GM12801 (cell line): Measurements from ENCODE around the gene CELF3.

Source experiments
- TF ChIP-seq, protein P1 (sequence below): IDR thresholded peaks from one replicate; pipeline ENCODE4 v1.5.1; 2011; ENCODE audit warnings: control low read depth; ENCODE audit not compliant: insufficient read length; ENCODE audit errors: extremely low read depth

The CELF3 gene

DNA sequence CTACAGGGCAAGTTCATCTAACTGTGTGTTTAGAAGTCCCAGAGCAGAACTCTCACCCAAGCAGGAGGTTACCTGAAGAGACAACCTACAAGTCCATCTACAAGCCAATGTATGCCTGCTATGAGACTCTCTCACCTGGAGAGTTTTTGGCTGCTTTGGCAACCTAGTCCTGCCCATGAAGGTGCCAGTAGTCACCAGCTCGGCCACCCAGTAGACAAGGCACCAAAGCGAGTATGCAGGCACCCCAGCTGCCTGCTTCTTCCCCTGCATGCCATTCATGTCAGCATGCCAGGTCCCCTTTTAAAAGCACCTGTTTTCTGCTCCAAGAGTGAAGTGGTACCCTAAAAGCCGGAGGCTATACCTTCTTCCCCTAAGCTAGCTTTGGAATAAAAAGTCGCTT is 24.9 kb upstream of the CELF3 start:
- TF ChIP-seq, protein P1, sequence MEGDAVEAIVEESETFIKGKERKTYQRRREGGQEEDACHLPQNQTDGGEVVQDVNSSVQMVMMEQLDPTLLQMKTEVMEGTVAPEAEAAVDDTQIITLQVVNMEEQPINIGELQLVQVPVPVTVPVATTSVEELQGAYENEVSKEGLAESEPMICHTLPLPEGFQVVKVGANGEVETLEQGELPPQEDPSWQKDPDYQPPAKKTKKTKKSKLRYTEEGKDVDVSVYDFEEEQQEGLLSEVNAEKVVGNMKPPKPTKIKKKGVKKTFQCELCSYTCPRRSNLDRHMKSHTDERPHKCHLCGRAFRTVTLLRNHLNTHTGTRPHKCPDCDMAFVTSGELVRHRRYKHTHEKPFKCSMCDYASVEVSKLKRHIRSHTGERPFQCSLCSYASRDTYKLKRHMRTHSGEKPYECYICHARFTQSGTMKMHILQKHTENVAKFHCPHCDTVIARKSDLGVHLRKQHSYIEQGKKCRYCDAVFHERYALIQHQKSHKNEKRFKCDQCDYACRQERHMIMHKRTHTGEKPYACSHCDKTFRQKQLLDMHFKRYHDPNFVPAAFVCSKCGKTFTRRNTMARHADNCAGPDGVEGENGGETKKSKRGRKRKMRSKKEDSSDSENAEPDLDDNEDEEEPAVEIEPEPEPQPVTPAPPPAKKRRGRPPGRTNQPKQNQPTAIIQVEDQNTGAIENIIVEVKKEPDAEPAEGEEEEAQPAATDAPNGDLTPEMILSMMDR = no peak

DNA sequence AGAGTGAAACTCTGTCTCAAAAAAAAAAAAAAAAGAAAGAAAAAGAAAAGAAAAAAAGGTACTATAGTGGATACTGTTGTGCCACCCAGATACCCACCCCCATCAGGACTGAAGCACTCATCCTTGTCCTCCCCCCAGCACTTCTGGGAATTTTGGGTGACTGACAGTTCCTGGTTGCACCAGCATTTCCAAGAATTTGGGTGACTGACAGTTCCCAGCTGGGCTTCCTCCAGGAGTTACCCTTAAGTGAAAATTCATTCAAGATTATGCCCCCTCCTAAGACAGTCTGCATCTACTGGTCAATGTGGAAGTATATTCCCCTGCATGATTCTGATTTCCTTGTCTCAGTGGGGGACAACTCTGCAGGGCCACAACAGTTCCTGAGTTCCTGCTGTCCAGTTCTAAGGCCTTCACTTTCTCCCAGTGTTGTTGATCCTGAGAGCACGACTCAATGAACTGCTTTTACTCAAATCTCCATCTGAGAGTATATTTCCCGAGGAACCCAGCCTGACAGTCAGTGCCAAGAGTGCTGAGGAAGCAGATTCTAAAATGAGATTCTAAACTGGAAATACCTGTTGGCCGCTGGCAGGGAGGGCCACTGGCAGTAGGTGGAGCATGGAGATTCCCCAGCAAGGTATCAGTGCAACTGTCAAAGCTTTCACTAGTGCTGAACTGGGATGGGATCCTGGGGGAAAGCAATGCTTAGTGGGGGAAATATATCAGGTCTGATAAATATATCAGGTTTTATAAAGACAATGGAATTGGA is 23.2 kb upstream of the CELF3 start:
- TF ChIP-seq, protein P1 = no peak

DNA sequence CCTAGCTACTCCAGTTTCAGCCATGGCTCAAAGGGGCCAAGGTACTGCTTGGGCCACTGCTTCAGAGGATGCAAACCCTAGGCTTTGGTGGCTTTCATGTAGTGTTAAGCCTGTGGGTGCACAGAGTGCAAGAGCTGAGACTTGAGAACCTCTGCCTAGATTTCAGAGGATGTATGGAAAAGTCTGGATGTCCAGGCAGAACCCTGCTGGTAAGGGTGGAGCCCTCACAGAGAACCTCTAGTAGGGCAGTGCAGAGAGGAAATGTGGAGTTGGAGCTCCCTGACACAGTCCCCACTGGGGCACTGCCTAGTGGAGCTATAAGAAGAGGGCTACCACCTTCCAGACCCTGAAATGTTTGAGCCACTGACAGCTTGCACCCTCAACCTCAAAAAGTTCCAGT is 20.9 kb upstream of the CELF3 start:
- TF ChIP-seq, protein P1 = no peak

DNA sequence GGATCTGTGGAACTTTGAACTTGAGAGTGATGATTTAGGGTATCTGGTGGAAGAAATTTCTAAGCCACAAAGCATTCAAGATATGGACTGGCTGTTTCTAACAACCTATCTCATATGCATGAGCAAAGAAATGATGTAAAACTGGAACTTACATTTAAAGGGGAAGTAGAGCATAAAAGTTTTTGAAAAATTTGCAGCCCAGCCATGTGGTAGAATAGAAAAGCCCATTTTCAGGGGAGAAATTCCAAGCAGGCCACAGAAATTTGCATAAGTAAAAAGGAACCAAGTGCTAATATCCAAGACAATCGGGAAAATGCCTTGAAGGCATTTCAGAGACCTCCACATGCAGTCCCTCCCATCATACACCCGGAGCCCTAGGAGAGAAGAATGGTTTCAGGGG is 20.4 kb upstream of the CELF3 start:
- TF ChIP-seq, protein P1 = no peak

DNA sequence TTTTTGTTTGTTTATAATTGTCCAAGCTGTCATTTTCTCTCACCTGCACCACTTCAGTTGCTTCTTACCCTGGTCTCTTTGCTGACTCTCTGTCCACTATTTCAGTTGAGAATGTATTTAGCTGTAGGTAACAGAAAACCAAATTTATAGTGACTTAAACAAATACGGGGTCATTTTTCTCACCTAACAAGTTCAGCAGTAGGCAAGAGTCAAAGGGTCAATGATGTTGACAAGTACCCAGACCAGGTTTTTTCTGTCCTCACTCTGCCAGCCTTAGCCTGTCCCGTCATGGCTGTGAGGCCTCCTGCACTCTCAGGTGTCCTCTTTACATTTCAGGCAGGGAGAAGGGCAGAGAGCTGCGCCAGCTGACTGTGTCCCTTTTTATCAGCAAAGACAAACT is 16.5 kb upstream of the CELF3 start:
- TF ChIP-seq, protein P1 = no peak

DNA sequence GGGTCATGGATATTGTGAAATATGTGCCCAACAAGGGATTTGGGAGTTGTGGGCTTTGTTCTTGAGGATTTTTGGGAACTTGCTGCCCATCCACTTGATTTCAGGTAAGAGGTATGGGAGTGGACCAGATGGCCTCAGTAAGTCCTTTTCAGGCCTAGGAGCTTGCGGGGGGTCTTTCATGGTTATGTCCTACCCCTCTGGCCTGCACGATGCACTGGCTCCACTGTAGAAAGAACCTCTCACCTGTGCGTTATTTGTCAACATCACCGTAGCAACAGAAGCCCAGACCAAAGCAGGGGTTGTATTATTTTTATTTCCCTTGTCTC is 13.3 kb upstream of the CELF3 start:
- TF ChIP-seq, protein P1 = no peak

DNA sequence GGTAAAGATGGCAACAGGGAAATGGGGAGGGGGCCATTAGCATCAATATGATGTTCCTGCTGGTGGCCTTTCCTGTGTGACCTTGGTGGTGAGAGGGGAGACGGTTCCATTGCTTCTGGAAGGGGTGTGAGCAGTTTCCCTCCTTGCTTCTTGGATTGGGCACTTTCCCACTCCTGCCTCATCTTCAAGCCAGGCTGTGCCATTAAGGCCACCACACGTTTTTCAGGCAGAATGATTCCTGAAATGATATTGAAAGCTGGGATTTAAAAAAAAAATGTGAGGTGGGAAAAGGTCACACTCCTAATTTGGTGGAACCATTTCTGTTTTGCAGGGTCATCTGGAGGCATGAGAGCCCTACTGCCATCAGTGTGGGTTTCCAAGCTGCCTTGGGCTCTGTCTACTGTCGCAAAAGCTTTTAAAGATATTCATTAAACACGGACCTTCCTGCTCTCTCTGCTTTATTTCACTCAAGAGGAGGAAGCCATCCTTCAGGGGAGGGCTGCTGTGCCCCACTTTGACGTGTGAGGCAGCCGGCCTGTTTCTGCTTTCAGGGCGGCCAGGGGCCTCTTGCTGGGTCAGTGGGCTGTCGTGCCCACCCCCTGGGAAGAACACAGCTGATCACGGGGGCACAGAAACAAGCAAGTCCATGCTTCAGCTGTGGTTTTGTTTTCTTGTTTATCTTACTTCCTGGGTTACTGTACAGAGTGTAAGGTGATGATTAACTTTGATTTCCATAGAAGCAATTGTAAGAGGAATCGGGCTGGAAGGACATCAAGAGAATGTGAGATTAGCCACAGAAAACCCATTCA is 12.8 kb upstream of the CELF3 start:
- TF ChIP-seq, protein P1 = no peak
